ENCODE results near the gene C5AR1.
"Not testable (repeated sequence)": the region's sequence is repeated elsewhere in the genome, so short reads cannot be mapped to it uniquely, and the experiment has no call there.

Gene C5AR1

GRCh38 chr19:47331490-47331889 lies 21.8 kb downstream of the C5AR1 start:
- Mint-ChIP-seq H3K4me1 (no peaks in the 10 kb centered on the region), H3K9me3 (no peaks in the 10 kb centered on the region), H3K36me3 (ENCODE audit: low read depth) (no peaks in the 10 kb centered on the region), H3K27me3 (ENCODE audit: low read depth) (peaks cover 12% of the 10 kb centered on the region), H3K4me3 (no peak overlapping the region), H3K27ac (no peak overlapping the region)
- TF ChIP-seq CTCF (IDR thresholded peaks at IDR 0.05; ENCODE audit: unreplicated experiment in 3 of 3): no peak

- no peak within 1 kb of the TSS for H3K27ac Mint-ChIP-seq
- no peaks in the 10 kb centered on the region for H3K9me3 Mint-ChIP-seq
- H3K36me3 Mint-ChIP-seq (ENCODE audit: low read depth): no peaks in the 10 kb centered on the region
- peaks cover 8% of the 10 kb centered on the region for H3K27me3 Mint-ChIP-seq (ENCODE audit: low read depth)
- H3K4me3 Mint-ChIP-seq: no peak within 1 kb of the TSS
- TF ChIP-seq CTCF (IDR thresholded peaks at IDR 0.05; ENCODE audit: unreplicated experiment in 3 of 3): no peak
- no peaks in the 10 kb centered on the region for H3K4me1 Mint-ChIP-seq
These were observed 22.4 kb downstream of the C5AR1 start, which contains the start of gene C5AR2 for GRCh38 chr19:47331931-47332547. C5AR2 (plus strand) TSS chr19:47332175; CDS start chr19:47340800, 8,625 bp downstream.

DNA sequence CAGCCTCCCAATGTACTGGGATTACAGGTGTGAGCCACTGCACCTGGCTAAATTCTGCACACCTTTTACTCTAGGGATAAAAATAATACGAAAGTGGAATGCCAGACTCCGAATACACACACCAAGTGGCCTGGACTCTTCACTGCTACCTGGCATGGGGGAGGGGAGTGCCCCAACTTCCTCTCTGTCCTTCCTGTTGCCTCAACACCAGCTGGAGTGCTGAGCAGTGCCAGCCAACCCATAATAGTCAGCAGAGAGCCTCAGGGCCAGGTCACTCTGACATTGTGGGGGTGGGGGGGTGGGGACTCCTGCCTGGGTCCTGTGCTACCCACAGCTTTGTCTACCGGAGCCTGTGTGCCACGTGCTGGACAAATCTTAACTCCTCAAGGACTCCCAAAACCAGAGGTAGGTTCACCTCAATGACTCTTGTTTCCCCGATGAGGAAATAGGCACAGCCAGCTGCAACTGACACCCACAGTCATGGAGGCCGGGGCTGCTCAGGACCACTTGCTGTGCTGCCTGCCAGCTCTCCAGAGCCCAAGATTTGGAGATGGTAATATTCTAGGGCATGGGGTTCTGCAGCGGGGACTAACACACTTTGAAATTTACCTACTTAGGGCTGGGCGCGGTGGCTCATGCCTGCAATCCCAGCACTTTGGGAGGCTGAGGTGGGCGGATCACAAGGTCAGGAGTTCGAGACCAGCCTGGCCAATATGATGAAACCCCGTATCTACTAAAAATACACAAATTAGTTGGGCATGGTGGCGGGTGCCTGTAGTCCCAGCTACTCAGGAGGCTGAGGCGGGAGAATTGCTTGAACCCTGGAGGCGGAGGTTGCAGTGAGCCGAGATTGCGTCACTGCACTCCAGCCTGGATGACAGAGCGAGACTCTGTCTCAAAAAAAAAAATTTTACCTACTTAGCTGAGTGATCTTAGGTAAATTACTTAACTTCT lies 27.4 kb downstream of the C5AR1 start:
- H3K27ac Mint-ChIP-seq; H3K9me3 Mint-ChIP-seq; H3K4me3 Mint-ChIP-seq; H3K4me1 Mint-ChIP-seq; H3K36me3 Mint-ChIP-seq (ENCODE audit: low read depth); H3K27me3 Mint-ChIP-seq (ENCODE audit: low read depth): not testable (repeated sequence)

GRCh38 chr19:47339196-47339880 lies 29.7 kb downstream of the C5AR1 start:
- no peak overlapping the region for H3K27ac Mint-ChIP-seq
- peaks cover 4% of the 10 kb centered on the region for H3K27me3 Mint-ChIP-seq (ENCODE audit: low read depth)
- no peak overlapping the region for H3K4me3 Mint-ChIP-seq

DNA sequence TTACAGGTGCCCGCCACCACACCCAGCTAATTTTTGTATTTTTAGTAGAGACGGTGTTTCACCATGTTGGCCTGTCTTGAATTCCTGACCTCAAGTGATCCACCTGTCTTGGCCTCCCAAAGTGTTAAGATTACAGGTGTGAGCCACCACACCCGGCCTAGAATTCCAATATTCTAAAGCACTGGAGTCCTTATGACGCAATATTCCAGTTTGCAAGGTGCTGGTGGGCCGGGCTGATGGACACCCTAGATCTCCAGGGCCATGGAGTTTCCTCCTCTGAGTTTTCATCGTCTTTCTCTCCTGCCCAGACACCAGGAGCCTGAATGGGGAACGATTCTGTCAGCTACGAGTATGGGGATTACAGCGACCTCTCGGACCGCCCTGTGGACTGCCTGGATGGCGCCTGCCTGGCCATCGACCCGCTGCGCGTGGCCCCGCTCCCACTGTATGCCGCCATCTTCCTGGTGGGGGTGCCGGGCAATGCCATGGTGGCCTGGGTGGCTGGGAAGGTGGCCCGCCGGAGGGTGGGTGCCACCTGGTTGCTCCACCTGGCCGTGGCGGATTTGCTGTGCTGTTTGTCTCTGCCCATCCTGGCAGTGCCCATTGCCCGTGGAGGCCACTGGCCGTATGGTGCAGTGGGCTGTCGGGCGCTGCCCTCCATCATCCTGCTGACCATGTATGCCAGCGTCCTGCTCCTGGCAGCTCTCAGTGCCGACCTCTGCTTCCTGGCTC lies 31.0 kb downstream of the C5AR1 start:
- peaks cover 4% of the 10 kb centered on the region for H3K27me3 Mint-ChIP-seq (ENCODE audit: low read depth)

More at GRCh38 chr19:47339196-47339880, 29.7 kb downstream of the C5AR1 start:
- Mint-ChIP-seq H3K4me1 (no peaks in the 10 kb centered on the region), H3K9me3 (no peaks in the 10 kb centered on the region), H3K36me3 (ENCODE audit: low read depth) (no peaks in the 10 kb centered on the region)
- no peak for TF ChIP-seq CTCF (IDR thresholded peaks at IDR 0.05; ENCODE audit: unreplicated experiment in 3 of 3)

More for the DNA sequence above, 31.0 kb downstream of the C5AR1 start:
- H3K4me1 Mint-ChIP-seq: no peaks in the 10 kb centered on the region
- TF ChIP-seq CTCF (IDR thresholded peaks at IDR 0.05; ENCODE audit: unreplicated experiment in 3 of 3): no peak
- H3K27ac Mint-ChIP-seq: no peak overlapping the region
- H3K36me3 Mint-ChIP-seq (ENCODE audit: low read depth): no peaks in the 10 kb centered on the region
- no peaks in the 10 kb centered on the region for H3K9me3 Mint-ChIP-seq
- H3K4me3 Mint-ChIP-seq: no peak overlapping the region

Data from nephron (organoid).